ENCODE results near the gene SPOCK1. TPM values are rescaled to one million over a fixed set of nuclear protein-coding genes. Genes with fewer than 3 reads are reported as not detected.

Gene SPOCK1
- total RNA-seq, 1 experiment from 2014 or later: 23.9 TPM

GRCh38 chr5:137145721-137146120 is 353.4 kb downstream of the SPOCK1 start:
- H4K20me1 ChIP-seq (ENCODE audit: insufficient read depth): no peaks in the 10 kb centered on the region
- POLR2A ChIA-PET (ENCODE audit: unreplicated experiment): no interaction called here
- H3K4me3 ChIP-seq: no peak overlapping the region
- peaks cover 16% of the 10 kb centered on the region; the same call in 1 of the 2 replicates for H3F3A ChIP-seq (ENCODE audit: insufficient read depth, low read depth)
- intact Hi-C loops (cut with micrococcal nuclease; ENCODE audit: unreplicated experiment): loop anchor here (1.0 to 2.0 kb wide), 2 partner anchors 67 to 73 kb away; no protein-coding TSS in a partner anchor
- no peak for DNase-seq
- H3K79me2 ChIP-seq (ENCODE audit: low read depth): no peaks in the 10 kb centered on the region
- H3K9me2 ChIP-seq (ENCODE audit: insufficient read depth): no peaks in the 10 kb centered on the region
- no peaks in the 10 kb centered on the region for H3K9me3 ChIP-seq (ENCODE audit: insufficient read depth, low read depth)
- TF ChIP-seq CTCF (conservative IDR thresholded peaks at IDR 0.05) (no peak), EZH2 (IDR thresholded peaks at IDR 0.05; ENCODE audit: low read depth) (no peak)
- no peak overlapping the region for H2AFZ ChIP-seq
- no TSS peak for BruUV-seq (replicated peaks)
- peak overlapping the region; percentile 69 for H3K4me2 ChIP-seq
- CTCF ChIA-PET: no interaction called here
- no peaks in the 10 kb centered on the region for H3K27me3 ChIP-seq (ENCODE audit: insufficient read depth, low read depth)
- no peaks in the 10 kb centered on the region for H3K36me3 ChIP-seq (ENCODE audit: low read depth)
- H3K4me1 ChIP-seq (replicated peaks; ENCODE audit: insufficient read depth): peaks cover 43% of the 10 kb centered on the region
- peak overlapping the region; percentile 32 for H3K27ac ChIP-seq

- Histone ChIP-seq H3K4me1 (replicated peaks; ENCODE audit: insufficient read depth) (peaks cover 43% of the 10 kb centered on the region), H4K20me1 (ENCODE audit: insufficient read depth) (no peaks in the 10 kb centered on the region), H2AFZ (no peak overlapping the region), H3K27ac (no peak overlapping the region), H3K79me2 (ENCODE audit: low read depth) (no peaks in the 10 kb centered on the region), H3K4me2 (no peak overlapping the region), H3K4me3 (no peak overlapping the region), H3K9me2 (ENCODE audit: insufficient read depth) (no peaks in the 10 kb centered on the region), H3K36me3 (ENCODE audit: low read depth) (no peaks in the 10 kb centered on the region), H3K27me3 (ENCODE audit: insufficient read depth, low read depth) (no peaks in the 10 kb centered on the region), H3K9me3 (ENCODE audit: insufficient read depth, low read depth) (no peaks in the 10 kb centered on the region), H3F3A (ENCODE audit: insufficient read depth, low read depth) (peaks cover 16% of the 10 kb centered on the region; the same call in 1 of the 2 replicates)
- no TSS peak for BruUV-seq (replicated peaks)
- intact Hi-C loops (cut with micrococcal nuclease; ENCODE audit: unreplicated experiment): no loop called here
- ChIA-PET POLR2A (ENCODE audit: unreplicated experiment) (no interaction called here), CTCF (no interaction called here)
- TF ChIP-seq EZH2 (IDR thresholded peaks at IDR 0.05; ENCODE audit: low read depth) (no peak), CTCF (conservative IDR thresholded peaks at IDR 0.05) (no peak)
- DNase-seq: no peak
Measured at GRCh38 chr5:137144656-137145055, 354.5 kb downstream of the SPOCK1 start.

GRCh38 chr5:137142764-137143605 is 356.1 kb downstream of the SPOCK1 start:
- peak; percentile 25 to 79 for DNase-seq
- ChIA-PET CTCF (no interaction called here), POLR2A (ENCODE audit: unreplicated experiment) (interaction anchor here (0.6 kb wide), 1 partner anchor 389 kb away, joined by 3 read pairs; no protein-coding TSS in a partner anchor)
- Histone ChIP-seq H3K9me2 (ENCODE audit: insufficient read depth) (no peaks in the 10 kb centered on the region), H3K4me1 (replicated peaks; ENCODE audit: insufficient read depth) (peaks cover 43% of the 10 kb centered on the region), H3K79me2 (ENCODE audit: low read depth) (no peaks in the 10 kb centered on the region), H2AFZ (no peak overlapping the region), H3F3A (ENCODE audit: insufficient read depth, low read depth) (peaks cover 16% of the 10 kb centered on the region; the same call in 1 of the 2 replicates), H3K9me3 (ENCODE audit: insufficient read depth, low read depth) (no peaks in the 10 kb centered on the region), H3K27ac (peak overlapping the region; percentile 18; the same call in 1 of the 2 replicates), H4K20me1 (ENCODE audit: insufficient read depth) (no peaks in the 10 kb centered on the region), H3K36me3 (ENCODE audit: low read depth) (no peaks in the 10 kb centered on the region), H3K4me2 (peak overlapping the region; percentile 23; the same call in 1 of the 2 replicates), H3K27me3 (ENCODE audit: insufficient read depth, low read depth) (no peaks in the 10 kb centered on the region), H3K4me3 (no peak overlapping the region)
- no TSS peak for BruUV-seq (replicated peaks)
- intact Hi-C loops (cut with micrococcal nuclease; ENCODE audit: unreplicated experiment): no loop called here
- TF ChIP-seq CTCF (conservative IDR thresholded peaks at IDR 0.05) (no peak), EZH2 (IDR thresholded peaks at IDR 0.05; ENCODE audit: low read depth) (no peak)

Data from PC-9 (cell line).